HEK293 (cell line): ENCODE data around the gene PAPSS2.

Source experiments
- ATF2 ChIP-seq: fragments of 450-650 bp; formaldehyde crosslinking; IDR thresholded peaks from 2 replicates; pipeline ENCODE4 v1.5.1; 2016; ENCODE audit warnings: missing biosample characterization, missing genetic modification characterization, low read depth
- CTCF ChIP-seq: fragments of 450-650 bp; formaldehyde crosslinking; IDR thresholded peaks from 2 replicates; pipeline ENCODE4 v1.5.1; 2016; ENCODE audit warnings: missing biosample characterization, missing genetic modification characterization
- KLF10 ChIP-seq: fragments of 450-650 bp; IDR thresholded peaks from 2 replicates; pipeline ENCODE4 v1.5.1; 2018; ENCODE audit warnings: missing biosample characterization, mild to moderate bottlenecking, missing genetic modification characterization
- KLF17 ChIP-seq: fragments of 450-650 bp; formaldehyde crosslinking; IDR thresholded peaks from 2 replicates; pipeline ENCODE4 v1.5.1; 2016; ENCODE audit warnings: missing biosample characterization, missing genetic modification characterization
- MEIS1 ChIP-seq: sonication (generic); formaldehyde crosslinking; IDR thresholded peaks from 2 replicates; pipeline ENCODE4 v1.8.1; 2022; ENCODE audit warnings: missing genetic modification reagents, mild to moderate bottlenecking, borderline replicate concordance
- SP2 ChIP-seq: fragments of 450-650 bp; formaldehyde crosslinking; IDR thresholded peaks from 2 replicates; pipeline ENCODE4 v1.5.1; 2016; ENCODE audit warnings: missing biosample characterization, missing genetic modification characterization
- ZBTB8A ChIP-seq: fragments of 450-650 bp; formaldehyde crosslinking; IDR thresholded peaks from 2 replicates; pipeline ENCODE4 v1.5.1; 2016; ENCODE audit warnings: missing biosample characterization, missing genetic modification characterization
- ZNF121 ChIP-seq: fragments of 450-650 bp; formaldehyde crosslinking; IDR thresholded peaks from 2 replicates; pipeline ENCODE4 v1.5.1; 2016; ENCODE audit warnings: missing biosample characterization, missing genetic modification characterization
- ZNF23 ChIP-seq: fragments of 450-650 bp; formaldehyde crosslinking; IDR thresholded peaks from 2 replicates; pipeline ENCODE4 v1.5.1; 2016; ENCODE audit warnings: missing biosample characterization, missing genetic modification characterization, borderline replicate concordance
- ZNF292 ChIP-seq: fragments of 450-650 bp; formaldehyde crosslinking; IDR thresholded peaks from 2 replicates; pipeline ENCODE4 v1.5.1; 2016; ENCODE audit warnings: low read depth, missing biosample characterization, missing genetic modification characterization, borderline replicate concordance
- ZNF404 ChIP-seq: fragments of 450-650 bp; formaldehyde crosslinking; IDR thresholded peaks from 2 replicates; pipeline ENCODE4 v1.5.1; 2017; ENCODE audit warnings: missing biosample characterization, missing genetic modification characterization
- ZNF654 ChIP-seq: fragments of 450-650 bp; formaldehyde crosslinking; IDR thresholded peaks from 2 replicates; pipeline ENCODE4 v1.5.1; 2016; ENCODE audit warnings: low read depth, missing biosample characterization, missing genetic modification characterization

GRCh38 chr10:87750817-87751216 lies 91.1 kb downstream of the PAPSS2 start:
- TF ChIP-seq CTCF: no peak
- no peak for TF ChIP-seq SP2 (tag by site-specific recombination)
- no peak for TF ChIP-seq ZNF404 (tag by site-specific recombination)
- no peak for TF ChIP-seq ZNF23
- no peak for TF ChIP-seq ZNF292 (tag by site-specific recombination)
- TF ChIP-seq KLF17: no peak
- TF ChIP-seq ZNF121 (tag by site-specific recombination): no peak
- no peak for TF ChIP-seq ATF2 (tag by site-specific recombination)
- no peak for TF ChIP-seq ZBTB8A (tag by site-specific recombination)
- no peak for TF ChIP-seq MEIS1 (CRISPR knock-in tag)
- no peak for TF ChIP-seq KLF10 (tag by site-specific recombination)
- no peak for TF ChIP-seq ZNF654 (tag by site-specific recombination)
